Loucy (cell line): ENCODE data around the gene SLC26A2.

ENCODE experiments used
- H2AFZ ChIP-seq: fragments of 200-600 bp; sonication (generic); 2 replicates; pipeline ENCODE4 v1.6.0; 2016; ENCODE audit warnings: antibody characterized with exemption, mild to moderate bottlenecking, low read length, moderate library complexity
- H3F3A ChIP-seq: fragments of 200-600 bp; 2 replicates; pipeline ENCODE4 v1.6.0; 2016; ENCODE audit warnings: antibody characterized with exemption, low read depth, mild to moderate bottlenecking
- H3K27me3 ChIP-seq: fragments of 200-600 bp; sonication (generic); 2 replicates; pipeline ENCODE4 v1.6.1; 2014; ENCODE audit warnings: low read length, mild to moderate bottlenecking; ENCODE audit not compliant: insufficient read depth, poor library complexity, severe bottlenecking
- H3K36me3 ChIP-seq: fragments of 200-600 bp; sonication (generic); 2 replicates; pipeline ENCODE4 v1.6.1; 2016; ENCODE audit warnings: low read length; ENCODE audit not compliant: insufficient read depth
- H3K4me1 ChIP-seq: fragments of 200-600 bp; sonication (generic); 2 replicates; pipeline ENCODE4 v1.5.1; 2014; ENCODE audit warnings: low read length, mild to moderate bottlenecking; ENCODE audit not compliant: insufficient read depth, poor library complexity, severe bottlenecking
- H3K4me2 ChIP-seq: fragments of 200-600 bp; sonication (generic); 2 replicates; pipeline ENCODE4 v1.6.0; 2014; ENCODE audit warnings: antibody characterized with exemption, low read length, low read depth, mild to moderate bottlenecking; ENCODE audit not compliant: poor library complexity, severe bottlenecking
- H3K4me3 ChIP-seq: fragments of 200-600 bp; sonication (generic); 2 replicates; pipeline ENCODE4 v1.5.1; 2014; ENCODE audit warnings: low read length, mild to moderate bottlenecking, mixed read lengths; ENCODE audit not compliant: poor library complexity, severe bottlenecking
- H3K79me2 ChIP-seq: fragments of 200-600 bp; sonication (generic); 2 replicates; pipeline ENCODE4 v1.6.1; 2014; ENCODE audit warnings: low read length; ENCODE audit not compliant: insufficient read depth
- H3K9ac ChIP-seq: fragments of 200-600 bp; sonication (generic); 2 replicates; pipeline ENCODE4 v1.6.0; 2014; ENCODE audit warnings: mild to moderate bottlenecking, low read depth, low read length, moderate library complexity; ENCODE audit not compliant: poor library complexity, severe bottlenecking
- H3K9me2 ChIP-seq: fragments of 200-600 bp; sonication (generic); replicated peaks from 2 replicates; pipeline ENCODE4 v1.6.1; 2016; ENCODE audit warnings: low read depth, low read length, mixed read lengths
- H3K9me3 ChIP-seq: fragments of 200-600 bp; sonication (generic); 2 replicates; pipeline ENCODE4 v1.6.1; 2014; ENCODE audit warnings: mild to moderate bottlenecking, antibody characterized with exemption, low read length, low read depth; ENCODE audit not compliant: insufficient read depth
- H4K20me1 ChIP-seq: fragments of 200-600 bp; sonication (generic); 2 replicates; pipeline ENCODE4 v1.6.0; 2014; ENCODE audit warnings: antibody characterized with exemption, low read length, mild to moderate bottlenecking; ENCODE audit not compliant: insufficient read depth, poor library complexity, severe bottlenecking
- EZH2phosphoT487 ChIP-seq: fragments of 200-600 bp; IDR thresholded peaks from 2 replicates; pipeline ENCODE4 v1.6.1; 2018; ENCODE audit warnings: antibody characterized with exemption, mild to moderate bottlenecking, moderate library complexity, borderline replicate concordance
- TF ChIP-seq, protein P1 (sequence below): fragments of 200-600 bp; sonication (generic); conservative IDR thresholded peaks from 2 replicates; pipeline ENCODE4 v1.5.1; 2014; ENCODE audit warnings: mild to moderate bottlenecking, antibody characterized with exemption, low read length

The SLC26A2 gene

DNA sequence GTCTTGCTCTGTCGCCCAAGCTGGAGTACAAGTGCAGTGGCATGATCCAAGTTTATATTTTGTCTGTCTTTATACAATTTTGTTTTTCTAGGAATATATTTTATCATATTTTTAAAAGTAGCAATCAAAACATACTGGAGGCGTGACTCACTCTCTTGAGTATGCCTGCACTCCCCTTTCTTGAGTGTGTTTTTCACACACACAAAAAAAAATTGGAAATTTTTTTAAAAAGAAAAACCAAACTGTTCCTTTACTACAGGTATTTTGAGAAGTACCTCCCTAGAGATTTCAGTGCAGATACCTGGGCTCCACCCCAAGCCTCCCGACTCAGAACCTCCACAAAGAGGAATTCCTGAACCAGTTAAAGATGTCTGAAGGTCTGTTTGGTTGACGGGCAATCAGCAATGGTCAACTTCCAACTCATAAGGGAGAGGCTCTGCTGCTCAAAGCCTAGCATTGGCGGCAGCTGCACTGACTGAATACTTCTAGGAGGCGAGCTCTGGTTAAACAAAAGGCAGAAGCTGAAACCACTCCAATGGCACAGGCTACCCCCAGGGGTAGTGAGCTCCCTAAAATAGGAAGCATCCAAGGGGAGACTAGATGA lies 43.4 kb upstream of the SLC26A2 start:
- H4K20me1 ChIP-seq, result no peaks in the 10 kb centered on the region
- H3F3A ChIP-seq, result no peaks in the 10 kb centered on the region
- no peak overlapping the region for H3K4me2 ChIP-seq
- H3K4me1 ChIP-seq, result peaks cover 16% of the 10 kb centered on the region
- no peaks in the 10 kb centered on the region for H3K79me2 ChIP-seq
- no peaks in the 10 kb centered on the region for H3K9me3 ChIP-seq
- no peaks in the 10 kb centered on the region for H3K27me3 ChIP-seq
- no peaks in the 10 kb centered on the region for H3K36me3 ChIP-seq
- H2AFZ ChIP-seq, result no peak overlapping the region
- TF ChIP-seq EZH2phosphoT487, result no peak
- H3K9me2 ChIP-seq, result no peaks in the 10 kb centered on the region
- H3K4me3 ChIP-seq, result no peak overlapping the region
- no peak overlapping the region for H3K9ac ChIP-seq

DNA sequence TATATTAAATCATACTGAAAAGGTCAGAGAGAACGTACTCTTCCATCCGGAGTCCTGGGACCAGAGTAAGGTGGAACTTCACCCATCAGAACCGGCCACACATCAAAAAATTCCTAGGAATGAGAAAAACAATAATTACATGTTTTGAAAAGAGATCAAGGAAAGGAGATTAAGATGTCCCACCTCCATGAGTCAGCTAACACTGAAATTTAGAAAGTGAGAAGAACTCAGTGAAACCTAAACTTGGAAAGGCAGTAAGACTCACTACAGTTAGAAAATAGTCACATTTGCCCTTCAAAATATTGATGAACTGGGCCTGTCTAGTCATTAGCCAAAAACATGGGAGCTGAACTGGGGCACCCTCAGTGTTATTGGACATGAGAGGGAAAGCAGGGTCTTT lies 39.0 kb upstream of the SLC26A2 start:
- H3F3A ChIP-seq, result no peaks in the 10 kb centered on the region
- no peaks in the 10 kb centered on the region for H3K9me2 ChIP-seq
- H3K79me2 ChIP-seq, result no peaks in the 10 kb centered on the region
- H3K36me3 ChIP-seq, result no peaks in the 10 kb centered on the region
- H4K20me1 ChIP-seq, result no peaks in the 10 kb centered on the region
- H2AFZ ChIP-seq, result no peak overlapping the region
- no peaks in the 10 kb centered on the region for H3K9me3 ChIP-seq
- no peaks in the 10 kb centered on the region for H3K27me3 ChIP-seq
- TF ChIP-seq, protein P1, sequence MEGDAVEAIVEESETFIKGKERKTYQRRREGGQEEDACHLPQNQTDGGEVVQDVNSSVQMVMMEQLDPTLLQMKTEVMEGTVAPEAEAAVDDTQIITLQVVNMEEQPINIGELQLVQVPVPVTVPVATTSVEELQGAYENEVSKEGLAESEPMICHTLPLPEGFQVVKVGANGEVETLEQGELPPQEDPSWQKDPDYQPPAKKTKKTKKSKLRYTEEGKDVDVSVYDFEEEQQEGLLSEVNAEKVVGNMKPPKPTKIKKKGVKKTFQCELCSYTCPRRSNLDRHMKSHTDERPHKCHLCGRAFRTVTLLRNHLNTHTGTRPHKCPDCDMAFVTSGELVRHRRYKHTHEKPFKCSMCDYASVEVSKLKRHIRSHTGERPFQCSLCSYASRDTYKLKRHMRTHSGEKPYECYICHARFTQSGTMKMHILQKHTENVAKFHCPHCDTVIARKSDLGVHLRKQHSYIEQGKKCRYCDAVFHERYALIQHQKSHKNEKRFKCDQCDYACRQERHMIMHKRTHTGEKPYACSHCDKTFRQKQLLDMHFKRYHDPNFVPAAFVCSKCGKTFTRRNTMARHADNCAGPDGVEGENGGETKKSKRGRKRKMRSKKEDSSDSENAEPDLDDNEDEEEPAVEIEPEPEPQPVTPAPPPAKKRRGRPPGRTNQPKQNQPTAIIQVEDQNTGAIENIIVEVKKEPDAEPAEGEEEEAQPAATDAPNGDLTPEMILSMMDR, result no peak
- no peak for TF ChIP-seq EZH2phosphoT487
- no peak overlapping the region for H3K4me2 ChIP-seq
- H3K9ac ChIP-seq, result no peak overlapping the region
- no peak overlapping the region for H3K4me3 ChIP-seq
- H3K4me1 ChIP-seq, result no peaks in the 10 kb centered on the region

DNA sequence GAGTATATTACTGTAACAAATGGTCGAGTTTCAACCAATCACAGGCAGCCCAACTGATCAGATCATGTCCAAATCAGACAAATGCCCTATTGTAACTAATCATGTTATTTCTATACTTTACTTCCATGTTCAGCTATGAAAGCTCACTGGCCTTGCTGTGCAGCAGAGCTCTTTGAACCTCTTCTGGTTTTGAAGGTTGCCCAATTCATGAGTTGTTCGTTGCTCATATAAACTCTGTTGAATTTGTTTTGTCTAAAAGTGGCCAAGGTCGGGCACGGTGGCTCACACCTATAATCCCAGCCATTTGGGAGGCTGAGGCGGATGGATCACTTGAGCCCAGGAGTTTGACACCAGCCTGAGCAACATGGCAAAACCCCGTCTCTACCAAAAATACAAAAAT lies 37.6 kb upstream of the SLC26A2 start:
- Histone ChIP-seq H3K4me2 (no peak overlapping the region), H3K27me3 (no peaks in the 10 kb centered on the region), H2AFZ (no peak overlapping the region), H3K4me3 (no peak overlapping the region), H3F3A (no peaks in the 10 kb centered on the region), H3K9me2 (no peaks in the 10 kb centered on the region), H3K9ac (no peak overlapping the region), H3K36me3 (no peaks in the 10 kb centered on the region), H3K9me3 (no peaks in the 10 kb centered on the region), H3K4me1 (no peaks in the 10 kb centered on the region), H4K20me1 (no peaks in the 10 kb centered on the region), H3K79me2 (no peaks in the 10 kb centered on the region)
- TF ChIP-seq, protein P1, result no peak
- TF ChIP-seq EZH2phosphoT487, result no peak

DNA sequence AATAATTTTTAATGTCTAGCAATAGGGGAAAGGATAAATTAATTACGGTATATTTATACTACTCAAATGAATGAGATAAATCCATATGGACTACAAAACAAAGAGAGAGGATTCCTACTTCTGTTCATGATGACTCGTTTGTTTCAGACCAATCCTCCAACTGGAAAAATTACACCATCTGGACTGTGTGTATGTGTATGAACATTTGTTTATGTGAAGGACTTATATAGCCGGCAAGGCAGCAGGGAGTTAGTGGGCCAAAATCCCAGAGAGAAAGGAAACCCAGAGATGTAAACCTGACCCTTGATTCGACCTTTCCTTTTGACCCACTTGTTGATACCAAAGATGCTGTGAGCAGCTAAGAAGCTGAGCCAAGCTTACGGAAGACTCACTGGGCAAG lies 36.1 kb upstream of the SLC26A2 start:
- Histone ChIP-seq H3K9me2 (no peaks in the 10 kb centered on the region), H2AFZ (no peak overlapping the region), H3K9ac (no peak overlapping the region), H3K4me3 (no peak overlapping the region), H3K4me2 (no peak overlapping the region), H3K79me2 (no peaks in the 10 kb centered on the region), H3K36me3 (no peaks in the 10 kb centered on the region), H3F3A (no peaks in the 10 kb centered on the region), H3K4me1 (no peaks in the 10 kb centered on the region), H3K27me3 (no peaks in the 10 kb centered on the region), H3K9me3 (no peaks in the 10 kb centered on the region), H4K20me1 (no peaks in the 10 kb centered on the region)
- TF ChIP-seq, protein P1, result no peak
- TF ChIP-seq EZH2phosphoT487, result no peak
